ENCODE data around the gene EID2. TPM values are rescaled to one million over a fixed set of nuclear protein-coding genes. Genes with fewer than 3 reads are reported as not detected.
A peak's percentile ranks its signal among the peaks of the same experiment; 100 is the strongest.

EID2 gene
- 10 to 100 TPM; 13.0 to 13.1 TPM for total RNA-seq

- peaks cover 51% of the 10 kb centered on the region for H3K4me1 Mint-ChIP-seq (ENCODE audit: low read depth)
- intact Hi-C loops (cut with micrococcal nuclease): loop anchor here (1.0 to 5.0 kb wide), 5 partner anchors 7 to 412 kb away; partner anchors contain the start of genes EID2B and PAK4
- POLR2A ChIA-PET: interaction anchor here (0.7 to 1.4 kb wide), 6 partner anchors 31 to 148 kb away, joined by 3 to 15 read pairs (median 4); partner anchors contain the start of genes DLL3, MED29, PAF1 and RPS16
Measured at GRCh38 chr19:39539518-39540332, at the start of gene EID2. TSS of gene EID2 (minus strand) at chr19:39540161. CDS start at chr19:39540079, 82 bp downstream.

GRCh38 chr19:39588066-39588465, 48.1 kb upstream of the EID2 start:
- H3K4me3 Mint-ChIP-seq: no peak overlapping the region
- no peaks in the 10 kb centered on the region for H3K9me3 Mint-ChIP-seq
- POLR2A ChIA-PET: no interaction called here
- H3K27me3 Mint-ChIP-seq: peaks cover 43% of the 10 kb centered on the region
- no peaks in the 10 kb centered on the region for H3K4me1 Mint-ChIP-seq (ENCODE audit: low read depth)
- DNase-seq: no peak
- CTCF ChIA-PET: no interaction called here
- H3K27ac Mint-ChIP-seq: no peak overlapping the region
- intact Hi-C loops (cut with micrococcal nuclease): no loop called here
- no peaks in the 10 kb centered on the region for H3K36me3 Mint-ChIP-seq

More at GRCh38 chr19:39539518-39540332, at the start of gene EID2:
- peaks cover 2% of the 10 kb centered on the region for H3K27me3 Mint-ChIP-seq
- no peaks in the 10 kb centered on the region for H3K9me3 Mint-ChIP-seq
- peak within 1 kb of the TSS; percentile 94 for H3K4me3 Mint-ChIP-seq
- peaks cover 10% of the 10 kb centered on the region for H3K36me3 Mint-ChIP-seq
- peak; percentile 98 for DNase-seq
- H3K27ac Mint-ChIP-seq: peak within 1 kb of the TSS; percentile 96
- CTCF ChIA-PET: interaction anchor here (0.6 to 2.3 kb wide), 9 partner anchors 37 to 219 kb away, joined by 3 to 13 read pairs (median 4); no protein-coding TSS in a partner anchor

- no peaks in the 10 kb centered on the region for H3K9me3 Mint-ChIP-seq
- intact Hi-C loops (cut with micrococcal nuclease): no loop called here
- H3K4me3 Mint-ChIP-seq: no peak overlapping the region
- H3K36me3 Mint-ChIP-seq: no peaks in the 10 kb centered on the region
- ChIA-PET CTCF (no interaction called here), POLR2A (no interaction called here)
- H3K27ac Mint-ChIP-seq: no peak overlapping the region
- no peak for DNase-seq
- H3K4me1 Mint-ChIP-seq (ENCODE audit: low read depth): no peaks in the 10 kb centered on the region
- peaks cover 40% of the 10 kb centered on the region for H3K27me3 Mint-ChIP-seq
Measured at GRCh38 chr19:39587496-39587895, 47.5 kb upstream of the EID2 start.

- H3K27me3 Mint-ChIP-seq: peaks cover 39% of the 10 kb centered on the region
- CTCF ChIA-PET: interaction anchor here (0.7 to 0.9 kb wide), 2 partner anchors 92 to 143 kb away, joined by 3 read pairs; no protein-coding TSS in a partner anchor
- POLR2A ChIA-PET: interaction anchor here (0.7 to 1.3 kb wide), 2 partner anchors 29 to 135 kb away, joined by 3 read pairs; no protein-coding TSS in a partner anchor
- intact Hi-C loops (cut with micrococcal nuclease): loop anchor here (1.0 kb wide), 4 partner anchors 25 to 137 kb away; partner anchors contain the start of genes EID2 and LGALS14
- peak; percentile 52 for DNase-seq
- H3K36me3 Mint-ChIP-seq: peaks cover 3% of the 10 kb centered on the region
- no peak overlapping the region for H3K4me3 Mint-ChIP-seq
- no peaks in the 10 kb centered on the region for H3K4me1 Mint-ChIP-seq (ENCODE audit: low read depth)
- peaks cover 9% of the 10 kb centered on the region for H3K9me3 Mint-ChIP-seq
- H3K27ac Mint-ChIP-seq: no peak overlapping the region
Measured at GRCh38 chr19:39582891-39583625, 43.1 kb upstream of the EID2 start.

- no peak overlapping the region for H3K4me3 Mint-ChIP-seq
- POLR2A ChIA-PET: interaction anchor here (0.7 to 1.3 kb wide), 2 partner anchors 28 to 134 kb away, joined by 3 read pairs; no protein-coding TSS in a partner anchor
Measured at GRCh38 chr19:39582442-39582841, 42.5 kb upstream of the EID2 start.

GRCh38 chr19:39568604-39569003, 28.6 kb upstream of the EID2 start:
- ChIA-PET CTCF (no interaction called here), POLR2A (no interaction called here)
- Mint-ChIP-seq H3K36me3 (peaks cover 4% of the 10 kb centered on the region), H3K27me3 (peaks cover 22% of the 10 kb centered on the region), H3K9me3 (peaks cover 6% of the 10 kb centered on the region), H3K4me1 (ENCODE audit: low read depth) (peaks cover 4% of the 10 kb centered on the region), H3K4me3 (no peak overlapping the region), H3K27ac (no peak overlapping the region)
- DNase-seq: no peak
- intact Hi-C loops (cut with micrococcal nuclease): no loop called here

More at GRCh38 chr19:39582442-39582841, 42.5 kb upstream of the EID2 start:
- DNase-seq: peak; percentile 74
- CTCF ChIA-PET: interaction anchor here (0.7 to 0.9 kb wide), 2 partner anchors 92 to 142 kb away, joined by 3 read pairs; no protein-coding TSS in a partner anchor
- intact Hi-C loops (cut with micrococcal nuclease): loop anchor here (1.0 kb wide), 1 partner anchor 122 kb away; the partner anchor contains the start of gene LGALS14
- H3K36me3 Mint-ChIP-seq: peaks cover 3% of the 10 kb centered on the region
- no peak overlapping the region for H3K27ac Mint-ChIP-seq
- H3K27me3 Mint-ChIP-seq: peaks cover 41% of the 10 kb centered on the region
- H3K9me3 Mint-ChIP-seq: peaks cover 9% of the 10 kb centered on the region
- no peaks in the 10 kb centered on the region for H3K4me1 Mint-ChIP-seq (ENCODE audit: low read depth)

GRCh38 chr19:39566064-39566463, 26.1 kb upstream of the EID2 start:
- H3K4me3 Mint-ChIP-seq: no peak overlapping the region
- intact Hi-C loops (cut with micrococcal nuclease): no loop called here
- no peak overlapping the region for H3K27ac Mint-ChIP-seq
- peaks cover 11% of the 10 kb centered on the region for H3K27me3 Mint-ChIP-seq
- H3K36me3 Mint-ChIP-seq: no peaks in the 10 kb centered on the region
- H3K9me3 Mint-ChIP-seq: no peaks in the 10 kb centered on the region
- no peak for DNase-seq
- CTCF ChIA-PET: interaction anchor here (1.0 to 1.4 kb wide), 2 partner anchors 14 to 92 kb away, joined by 3 to 5 read pairs; no protein-coding TSS in a partner anchor
- H3K4me1 Mint-ChIP-seq (ENCODE audit: low read depth): peaks cover 4% of the 10 kb centered on the region
- POLR2A ChIA-PET: no interaction called here

- CTCF ChIA-PET: interaction anchor here (0.6 to 0.7 kb wide), 2 partner anchors 11 to 109 kb away, joined by 4 read pairs; no protein-coding TSS in a partner anchor
- no peaks in the 10 kb centered on the region for H3K9me3 Mint-ChIP-seq
- intact Hi-C loops (cut with micrococcal nuclease): no loop called here
- no peak overlapping the region for H3K4me3 Mint-ChIP-seq
- DNase-seq: no peak
- POLR2A ChIA-PET: no interaction called here
- no peaks in the 10 kb centered on the region for H3K36me3 Mint-ChIP-seq
- peaks cover 13% of the 10 kb centered on the region for H3K4me1 Mint-ChIP-seq (ENCODE audit: low read depth)
- H3K27ac Mint-ChIP-seq: no peak overlapping the region
- H3K27me3 Mint-ChIP-seq: peaks cover 5% of the 10 kb centered on the region
Measured at GRCh38 chr19:39563408-39563807, 23.4 kb upstream of the EID2 start.

- intact Hi-C loops (cut with micrococcal nuclease): loop anchor here (1.0 to 10.0 kb wide), 3 partner anchors 25 to 286 kb away; partner anchors contain the start of gene FBL
- Mint-ChIP-seq H3K9me3 (no peaks in the 10 kb centered on the region), H3K27me3 (no peaks in the 10 kb centered on the region), H3K4me3 (peak overlapping the region; percentile 37), H3K4me1 (ENCODE audit: low read depth) (peaks cover 26% of the 10 kb centered on the region), H3K27ac (peak overlapping the region; percentile 80), H3K36me3 (no peaks in the 10 kb centered on the region)
- CTCF ChIA-PET: interaction anchor here (1.4 kb wide), 1 partner anchor 69 kb away, joined by 3 read pairs; no protein-coding TSS in a partner anchor
- POLR2A ChIA-PET: no interaction called here
- peak; percentile 35 for DNase-seq
Measured at GRCh38 chr19:39558624-39559117, 18.7 kb upstream of the EID2 start.

GRCh38 chr19:39557811-39558623, 18.1 kb upstream of the EID2 start:
- H3K27ac Mint-ChIP-seq: peak overlapping the region; percentile 80
- no peaks in the 10 kb centered on the region for H3K9me3 Mint-ChIP-seq
- peaks cover 26% of the 10 kb centered on the region for H3K4me1 Mint-ChIP-seq (ENCODE audit: low read depth)
- ChIA-PET POLR2A (no interaction called here), CTCF (interaction anchor here (1.4 kb wide), 1 partner anchor 69 kb away, joined by 3 read pairs; no protein-coding TSS in a partner anchor)
- peak overlapping the region; percentile 37 for H3K4me3 Mint-ChIP-seq
- intact Hi-C loops (cut with micrococcal nuclease): loop anchor here (1.0 to 10.0 kb wide), 3 partner anchors 25 to 287 kb away; partner anchors contain the start of gene FBL
- no peaks in the 10 kb centered on the region for H3K36me3 Mint-ChIP-seq
- DNase-seq: peak; percentile 51
- no peaks in the 10 kb centered on the region for H3K27me3 Mint-ChIP-seq

GRCh38 chr19:39555883-39556282, 15.9 kb upstream of the EID2 start:
- no peak overlapping the region for H3K27ac Mint-ChIP-seq
- H3K4me1 Mint-ChIP-seq (ENCODE audit: low read depth): peaks cover 31% of the 10 kb centered on the region
- DNase-seq: no peak
- intact Hi-C loops (cut with micrococcal nuclease): loop anchor here (10.0 kb wide), 1 partner anchor 289 kb away; the partner anchor contains the start of gene FBL
- POLR2A ChIA-PET: no interaction called here
- no peak overlapping the region for H3K4me3 Mint-ChIP-seq
- no peaks in the 10 kb centered on the region for H3K27me3 Mint-ChIP-seq
- H3K36me3 Mint-ChIP-seq: no peaks in the 10 kb centered on the region
- H3K9me3 Mint-ChIP-seq: no peaks in the 10 kb centered on the region
- CTCF ChIA-PET: interaction anchor here (0.7 to 0.8 kb wide), 2 partner anchors 116 to 119 kb away, joined by 3 read pairs; no protein-coding TSS in a partner anchor
